ENCODE measurements around the gene CHRNB2. TPM values are rescaled to one million over a fixed set of nuclear protein-coding genes. Genes with fewer than 3 reads are reported as not detected.
A peak's percentile ranks its signal among the peaks of the same experiment; 100 is the strongest.

Gene CHRNB2
- total RNA-seq, 3 donors from 2014 or later: 0.17 to 0.92 (median 0.24) TPM

GRCh38 chr1:154549202-154549770 is 18.3 kb upstream of the CHRNB2 start:
- Histone ChIP-seq H3K4me1 (ENCODE audit: low read depth) (peaks cover 10% of the 10 kb centered on the region), H3K4me3 (no peak overlapping the region), H3K36me3 (ENCODE audit: low read depth) (peaks cover 30% of the 10 kb centered on the region), H3K9me3 (no peaks in the 10 kb centered on the region)
- DNase-seq: no peak
- intact Hi-C loops (cut with DNase I, micrococcal nuclease): loop anchor here (10.0 kb wide), 1 partner anchor 64 kb away; no protein-coding TSS in a partner anchor
- no peak for ATAC-seq
- no peak for TF ChIP-seq CTCF (IDR thresholded peaks at IDR 0.05)

GRCh38 chr1:154550070-154550469 is 17.5 kb upstream of the CHRNB2 start:
- Histone ChIP-seq H3K4me3 (no peak overlapping the region), H3K4me1 (ENCODE audit: low read depth) (peaks cover 10% of the 10 kb centered on the region), H3K9me3 (no peaks in the 10 kb centered on the region), H3K36me3 (ENCODE audit: low read depth) (peaks cover 38% of the 10 kb centered on the region)
- ATAC-seq (no peak), DNase-seq (no peak)
- TF ChIP-seq CTCF (IDR thresholded peaks at IDR 0.05): no peak
- intact Hi-C loops (cut with DNase I, micrococcal nuclease): no loop called here

GRCh38 chr1:154550657-154551056 is 16.9 kb upstream of the CHRNB2 start:
- no peak for ATAC-seq
- intact Hi-C loops (cut with DNase I, micrococcal nuclease): no loop called here
- H3K4me1 ChIP-seq (ENCODE audit: low read depth): peaks cover 10% of the 10 kb centered on the region
- H3K9me3 ChIP-seq: no peaks in the 10 kb centered on the region
- peaks cover 43% of the 10 kb centered on the region for H3K36me3 ChIP-seq (ENCODE audit: low read depth)
- TF ChIP-seq CTCF (IDR thresholded peaks at IDR 0.05): no peak
- no peak for DNase-seq
- no peak overlapping the region for H3K4me3 ChIP-seq

GRCh38 chr1:154551474-154551873 is 16.1 kb upstream of the CHRNB2 start:
- ATAC-seq: peak; percentile 62
- Histone ChIP-seq H3K9me3 (no peaks in the 10 kb centered on the region), H3K4me3 (no peak overlapping the region), H3K4me1 (ENCODE audit: low read depth) (peaks cover 15% of the 10 kb centered on the region), H3K36me3 (ENCODE audit: low read depth) (peaks cover 43% of the 10 kb centered on the region)
- intact Hi-C loops (cut with DNase I, micrococcal nuclease): no loop called here
- TF ChIP-seq CTCF (IDR thresholded peaks at IDR 0.05): no peak
- DNase-seq: peak in 2 of 3 donors; percentile 19 to 38

GRCh38 chr1:154552036-154552435 is 15.5 kb upstream of the CHRNB2 start:
- Histone ChIP-seq H3K4me1 (ENCODE audit: low read depth) (peaks cover 21% of the 10 kb centered on the region), H3K9me3 (no peaks in the 10 kb centered on the region), H3K4me3 (no peak overlapping the region), H3K36me3 (ENCODE audit: low read depth) (peaks cover 43% of the 10 kb centered on the region)
- ATAC-seq (no peak), DNase-seq (no peak)
- intact Hi-C loops (cut with DNase I, micrococcal nuclease): no loop called here
- no peak for TF ChIP-seq CTCF (IDR thresholded peaks at IDR 0.05)
